C4-2B (cell line): ENCODE measurements around the gene HDGFL2.
A peak's percentile ranks its signal among the peaks of the same experiment; 100 is the strongest.

ENCODE experiments used
- H3K27ac ChIP-seq: fragments of 450-650 bp; 2 replicates; pipeline ENCODE4 v1.5.1; 2017
- ZFX ChIP-seq: fragments of 450-650 bp; IDR thresholded peaks from 2 replicates; pipeline ENCODE4 v1.6.1; 2017
- TF ChIP-seq, protein P1 (sequence below): fragments of 450-650 bp; conservative IDR thresholded peaks from 2 replicates; pipeline ENCODE4 v1.5.1; 2017; ENCODE audit warnings: mild to moderate bottlenecking

Gene HDGFL2

DNA sequence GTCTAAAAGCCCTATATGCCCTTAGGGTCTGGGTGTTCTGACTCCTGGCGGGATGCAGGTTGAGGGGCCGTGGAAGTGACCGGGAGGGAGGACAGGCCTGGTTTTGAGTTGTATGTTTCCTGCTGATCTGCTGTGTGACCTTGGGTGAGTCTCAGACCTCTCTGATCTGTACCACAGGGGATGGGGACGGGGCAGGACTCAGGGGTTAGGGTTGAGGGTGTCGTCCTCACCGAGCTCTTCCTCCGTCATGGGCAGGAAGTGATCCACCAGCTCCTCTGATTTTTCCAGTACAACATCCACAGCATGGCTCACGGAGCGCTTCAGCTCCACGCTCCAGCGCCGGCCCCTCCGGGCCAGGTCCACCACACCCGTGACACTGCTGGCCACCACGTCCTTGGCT is 56.7 kb downstream of the HDGFL2 start:
- no peak overlapping the region for H3K27ac ChIP-seq
- TF ChIP-seq, protein P1, sequence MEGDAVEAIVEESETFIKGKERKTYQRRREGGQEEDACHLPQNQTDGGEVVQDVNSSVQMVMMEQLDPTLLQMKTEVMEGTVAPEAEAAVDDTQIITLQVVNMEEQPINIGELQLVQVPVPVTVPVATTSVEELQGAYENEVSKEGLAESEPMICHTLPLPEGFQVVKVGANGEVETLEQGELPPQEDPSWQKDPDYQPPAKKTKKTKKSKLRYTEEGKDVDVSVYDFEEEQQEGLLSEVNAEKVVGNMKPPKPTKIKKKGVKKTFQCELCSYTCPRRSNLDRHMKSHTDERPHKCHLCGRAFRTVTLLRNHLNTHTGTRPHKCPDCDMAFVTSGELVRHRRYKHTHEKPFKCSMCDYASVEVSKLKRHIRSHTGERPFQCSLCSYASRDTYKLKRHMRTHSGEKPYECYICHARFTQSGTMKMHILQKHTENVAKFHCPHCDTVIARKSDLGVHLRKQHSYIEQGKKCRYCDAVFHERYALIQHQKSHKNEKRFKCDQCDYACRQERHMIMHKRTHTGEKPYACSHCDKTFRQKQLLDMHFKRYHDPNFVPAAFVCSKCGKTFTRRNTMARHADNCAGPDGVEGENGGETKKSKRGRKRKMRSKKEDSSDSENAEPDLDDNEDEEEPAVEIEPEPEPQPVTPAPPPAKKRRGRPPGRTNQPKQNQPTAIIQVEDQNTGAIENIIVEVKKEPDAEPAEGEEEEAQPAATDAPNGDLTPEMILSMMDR, result no peak
- TF ChIP-seq ZFX, result no peak

DNA sequence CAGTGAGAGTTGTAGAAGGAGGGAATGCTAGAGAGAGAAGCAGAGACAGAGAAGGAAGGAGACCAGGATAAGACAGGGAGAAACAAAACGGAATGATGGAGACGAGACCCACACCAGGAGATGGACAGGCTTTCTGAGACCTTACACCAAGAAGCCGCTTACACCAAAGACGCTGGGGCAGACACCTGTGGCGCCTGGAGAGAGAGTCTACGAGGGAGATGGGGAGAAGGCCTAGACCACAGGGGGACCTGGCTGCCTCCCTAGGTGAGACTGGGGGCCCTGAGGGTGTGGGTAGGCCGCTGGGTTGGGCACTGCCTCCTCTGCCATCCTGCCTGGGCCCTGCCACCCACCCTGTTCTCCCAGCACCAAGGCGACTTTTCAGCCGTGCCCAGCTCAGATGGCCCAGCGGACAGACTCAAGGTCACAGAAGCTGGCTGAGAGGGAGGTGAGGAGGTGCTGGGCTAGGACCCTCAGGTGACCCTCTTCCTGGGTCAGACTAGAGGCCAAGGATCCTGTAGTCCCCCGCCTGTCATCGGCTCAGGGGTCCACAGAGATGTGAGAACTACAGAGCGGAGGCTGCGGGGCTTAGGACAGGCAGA is 57.9 kb downstream of the HDGFL2 start:
- TF ChIP-seq ZFX, result no peak
- TF ChIP-seq, protein P1, result no peak
- no peak overlapping the region for H3K27ac ChIP-seq

- TF ChIP-seq ZFX, result no peak
- TF ChIP-seq, protein P1, result no peak
- H3K27ac ChIP-seq, result no peak overlapping the region
Observed at GRCh38 chr19:4531562-4532165, 59.6 kb downstream of the HDGFL2 start.

DNA sequence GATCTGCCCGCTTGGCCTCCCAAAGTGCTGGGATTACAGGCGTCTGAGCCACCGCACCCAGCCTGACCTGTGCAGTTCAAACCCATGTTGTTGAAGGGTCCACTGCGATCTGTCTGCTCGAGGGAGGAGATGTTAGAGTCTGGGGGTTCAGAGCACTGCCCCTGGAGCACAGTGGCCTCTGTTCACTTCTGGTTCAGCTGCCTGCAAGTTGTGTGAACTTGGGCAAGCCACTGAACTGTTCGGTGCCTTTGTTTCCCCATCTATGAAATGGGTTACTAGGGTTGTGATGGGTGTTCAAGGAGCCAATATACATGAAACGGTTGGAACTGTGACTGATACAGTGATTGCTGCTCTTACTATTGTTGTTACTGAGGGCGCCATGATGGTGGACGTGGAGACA is 61.2 kb downstream of the HDGFL2 start:
- TF ChIP-seq, protein P1, result no peak
- no peak for TF ChIP-seq ZFX

DNA sequence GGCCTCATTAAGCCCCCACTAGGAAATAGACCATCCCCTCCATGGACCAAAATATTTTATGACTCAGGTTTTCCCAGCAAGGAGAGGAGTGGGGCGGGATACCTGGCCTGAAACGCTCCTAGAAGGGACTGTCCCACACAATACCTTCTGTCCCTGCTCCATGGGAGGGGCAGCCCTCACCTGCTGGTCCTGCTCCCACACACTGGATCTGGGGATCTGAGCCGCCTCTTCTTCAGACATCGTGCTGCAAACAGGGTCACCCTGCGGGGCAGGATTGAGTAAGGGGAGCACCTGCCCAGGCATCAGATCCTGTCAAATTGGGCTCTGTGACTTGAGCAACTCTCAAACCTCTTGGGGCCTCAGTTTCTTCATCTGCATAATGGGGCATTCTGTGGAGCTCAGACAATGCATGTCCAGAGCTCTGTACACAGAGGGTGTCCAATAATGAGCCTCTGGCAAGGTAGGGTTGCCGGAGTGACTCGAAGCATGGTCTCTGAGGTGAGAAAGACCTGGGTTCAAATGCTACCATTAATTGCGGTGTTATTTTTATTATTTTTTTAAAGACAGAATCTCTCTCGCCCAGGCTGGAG is 61.8 kb downstream of the HDGFL2 start:
- TF ChIP-seq ZFX, result no peak
- TF ChIP-seq, protein P1, result no peak
- H3K27ac ChIP-seq, result no peak overlapping the region

More for the DNA sequence above, 61.2 kb downstream of the HDGFL2 start:
- no peak overlapping the region for H3K27ac ChIP-seq

DNA sequence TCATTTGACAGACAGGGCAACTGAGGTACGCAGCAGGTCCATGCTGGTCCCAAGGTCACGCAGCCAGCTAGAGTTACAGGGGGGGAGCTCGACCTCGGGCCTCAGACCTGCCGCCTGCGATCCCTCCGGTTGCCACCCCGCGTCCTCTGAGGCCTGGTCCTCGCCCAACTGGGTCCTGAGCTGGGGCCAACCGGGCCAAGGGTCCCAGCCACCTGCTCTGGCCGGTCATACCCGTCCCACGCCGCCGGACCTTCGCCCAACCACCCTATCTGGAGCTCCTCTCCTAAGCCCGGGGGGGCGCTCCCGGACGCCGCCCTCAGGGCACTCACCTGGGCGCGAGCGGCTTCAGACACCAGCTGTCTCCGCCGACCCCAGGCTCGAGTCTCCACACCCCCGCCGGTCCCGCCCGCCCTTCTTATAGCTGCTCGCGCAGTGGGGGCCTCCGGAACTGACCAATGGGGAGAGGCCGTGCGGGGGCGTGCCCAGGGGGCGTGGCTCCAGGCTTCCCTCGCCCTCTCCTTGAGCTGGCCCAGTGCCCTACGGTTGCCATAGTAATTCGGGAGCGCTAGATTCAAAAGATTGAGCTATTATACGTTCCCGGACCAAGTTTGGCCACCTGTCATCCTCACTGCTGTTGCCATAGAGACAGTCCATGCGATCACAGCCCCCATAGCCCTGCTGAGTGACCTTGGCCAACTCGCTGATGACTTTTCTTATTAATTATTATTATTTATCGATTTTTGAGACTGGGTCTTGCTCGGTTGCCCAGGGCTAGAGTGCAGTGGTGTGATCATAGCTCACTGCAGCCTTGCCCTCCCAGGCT is 63.0 kb downstream of the HDGFL2 start, which contains the start of gene PLIN5:
Gene PLIN5, minus strand, starts transcription at position 389 of the 823 bp plus-strand sequence. CDS start 1,150 bp downstream, outside the sequence.
- TF ChIP-seq ZFX, result no peak
- TF ChIP-seq, protein P1, result no peak
- H3K27ac ChIP-seq, result peak within 1 kb of the TSS; percentile 85
